Ishikawa (cell line): ENCODE results near the gene NELL1.

ENCODE experiments used
- CEBPB ChIP-seq: IDR thresholded peaks from 2 replicates; pipeline ENCODE4 v1.6.1; 2012
- CREB1 ChIP-seq: IDR thresholded peaks from 2 replicates; pipeline ENCODE4 v1.6.1; 2012; ENCODE audit warnings: low read depth
- EP300 ChIP-seq: IDR thresholded peaks from 2 replicates; pipeline ENCODE4 v1.6.1; 2012; ENCODE audit warnings: borderline replicate concordance
- FOXM1 ChIP-seq: IDR thresholded peaks from 2 replicates; pipeline ENCODE4 v1.6.1; 2012; ENCODE audit warnings: low read depth, borderline replicate concordance
- RAD21 ChIP-seq: IDR thresholded peaks from 2 replicates; pipeline ENCODE4 v1.6.1; 2012; ENCODE audit warnings: low read depth
- TAF1 ChIP-seq: IDR thresholded peaks from 2 replicates; pipeline ENCODE4 v1.6.1; 2012; ENCODE audit warnings: low read depth, mild to moderate bottlenecking
- TCF12 ChIP-seq: IDR thresholded peaks from 2 replicates; pipeline ENCODE4 v1.6.1; 2012; ENCODE audit warnings: low read depth
- YY1 ChIP-seq: IDR thresholded peaks from 2 replicates; pipeline ENCODE4 v1.6.1; 2012; ENCODE audit warnings: low read depth
- ZBTB7A ChIP-seq: IDR thresholded peaks from 2 replicates; pipeline ENCODE4 v1.6.1; 2012; ENCODE audit warnings: low read depth
- TF ChIP-seq, protein P1 (sequence below): IDR thresholded peaks from 2 replicates; pipeline ENCODE4 v1.6.1; 2012
- TF ChIP-seq, protein P2 (sequence below): IDR thresholded peaks from 2 replicates; pipeline ENCODE4 v1.6.1; 2012; ENCODE audit warnings: low read depth, mild to moderate bottlenecking

DNA sequence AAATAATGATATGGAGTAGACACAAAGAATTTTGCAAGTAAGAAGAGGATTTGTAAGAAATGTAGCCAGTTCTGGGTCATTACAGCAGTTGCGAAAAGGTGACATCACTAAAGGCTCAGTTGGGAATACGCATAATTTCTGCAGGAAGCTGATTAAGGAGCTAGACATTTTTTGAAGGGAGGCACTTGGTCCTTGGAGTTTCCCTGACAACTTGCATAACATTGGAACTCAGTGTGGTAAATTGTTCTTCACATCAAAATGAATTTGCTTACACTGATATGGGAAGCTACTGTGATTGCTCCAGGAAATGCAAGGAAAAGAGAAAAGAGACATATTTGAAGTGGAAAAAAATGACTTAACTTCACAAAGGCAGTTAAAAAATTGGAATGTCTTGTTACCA, 626.1 kb downstream of the NELL1 start:
- no peak for TF ChIP-seq TCF12
- TF ChIP-seq CEBPB = no peak
- no peak for TF ChIP-seq FOXM1
- TF ChIP-seq, protein P1, sequence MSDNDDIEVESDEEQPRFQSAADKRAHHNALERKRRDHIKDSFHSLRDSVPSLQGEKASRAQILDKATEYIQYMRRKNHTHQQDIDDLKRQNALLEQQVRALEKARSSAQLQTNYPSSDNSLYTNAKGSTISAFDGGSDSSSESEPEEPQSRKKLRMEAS = no peak
- TF ChIP-seq ZBTB7A = no peak
- no peak for TF ChIP-seq EP300
- TF ChIP-seq YY1 = no peak
- TF ChIP-seq RAD21 = no peak
- TF ChIP-seq, protein P2, sequence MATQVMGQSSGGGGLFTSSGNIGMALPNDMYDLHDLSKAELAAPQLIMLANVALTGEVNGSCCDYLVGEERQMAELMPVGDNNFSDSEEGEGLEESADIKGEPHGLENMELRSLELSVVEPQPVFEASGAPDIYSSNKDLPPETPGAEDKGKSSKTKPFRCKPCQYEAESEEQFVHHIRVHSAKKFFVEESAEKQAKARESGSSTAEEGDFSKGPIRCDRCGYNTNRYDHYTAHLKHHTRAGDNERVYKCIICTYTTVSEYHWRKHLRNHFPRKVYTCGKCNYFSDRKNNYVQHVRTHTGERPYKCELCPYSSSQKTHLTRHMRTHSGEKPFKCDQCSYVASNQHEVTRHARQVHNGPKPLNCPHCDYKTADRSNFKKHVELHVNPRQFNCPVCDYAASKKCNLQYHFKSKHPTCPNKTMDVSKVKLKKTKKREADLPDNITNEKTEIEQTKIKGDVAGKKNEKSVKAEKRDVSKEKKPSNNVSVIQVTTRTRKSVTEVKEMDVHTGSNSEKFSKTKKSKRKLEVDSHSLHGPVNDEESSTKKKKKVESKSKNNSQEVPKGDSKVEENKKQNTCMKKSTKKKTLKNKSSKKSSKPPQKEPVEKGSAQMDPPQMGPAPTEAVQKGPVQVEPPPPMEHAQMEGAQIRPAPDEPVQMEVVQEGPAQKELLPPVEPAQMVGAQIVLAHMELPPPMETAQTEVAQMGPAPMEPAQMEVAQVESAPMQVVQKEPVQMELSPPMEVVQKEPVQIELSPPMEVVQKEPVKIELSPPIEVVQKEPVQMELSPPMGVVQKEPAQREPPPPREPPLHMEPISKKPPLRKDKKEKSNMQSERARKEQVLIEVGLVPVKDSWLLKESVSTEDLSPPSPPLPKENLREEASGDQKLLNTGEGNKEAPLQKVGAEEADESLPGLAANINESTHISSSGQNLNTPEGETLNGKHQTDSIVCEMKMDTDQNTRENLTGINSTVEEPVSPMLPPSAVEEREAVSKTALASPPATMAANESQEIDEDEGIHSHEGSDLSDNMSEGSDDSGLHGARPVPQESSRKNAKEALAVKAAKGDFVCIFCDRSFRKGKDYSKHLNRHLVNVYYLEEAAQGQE = no peak
- no peak for TF ChIP-seq TAF1
- no peak for TF ChIP-seq CREB1
